Activated CD4-positive, alpha-beta T cell treated with anti-CD3 and anti-CD28 coated beads for 36 hours (primary cell): ENCODE results near the gene ELFN1. TPM values are rescaled to one million over a fixed set of nuclear protein-coding genes. Genes with fewer than 3 reads are reported as not detected.

Experiments used
- ATAC-seq: fragments of 200-7000 bp; cut with Tn5 transposase; one replicate; pipeline ENCODE4 v1.10.0; 2021; ENCODE audit warnings: mild to moderate bottlenecking, moderate library complexity
- CTCF ChIA-PET: fragments of 350-600 bp; sonication (Branson Sonifier 250); formaldehyde crosslinking; loops from one replicate; lab custom pipeline; 2021; ENCODE audit warnings: antibody characterized with exemption; lab: Charles Lee
- POLR2A ChIA-PET: fragments of 350-600 bp; sonication (Branson Sonifier 250); formaldehyde crosslinking; loops from one replicate; lab custom pipeline; 2021; ENCODE audit warnings: antibody characterized with exemption, inconsistent platforms; lab: Charles Lee
- DNase-seq: peaks from one replicate; pipeline ENCODE4 v3.0.0-alpha.2; 2020
- H3K27ac Mint-ChIP-seq: one replicate; pipeline ENCODE4 v1.8.0; 2021; ENCODE audit warnings: mixed read lengths
- H3K27me3 Mint-ChIP-seq: one replicate; pipeline ENCODE4 v1.8.0; 2021; ENCODE audit warnings: mixed read lengths
- H3K36me3 Mint-ChIP-seq: one replicate; pipeline ENCODE4 v1.8.0; 2021; ENCODE audit warnings: low read depth, mixed read lengths
- H3K4me1 Mint-ChIP-seq: one replicate; pipeline ENCODE4 v1.8.0; 2021; ENCODE audit warnings: mixed read lengths
- H3K4me3 Mint-ChIP-seq: one replicate; pipeline ENCODE4 v1.8.0; 2021; ENCODE audit warnings: mild to moderate bottlenecking, moderate library complexity, mixed read lengths
- H3K9me3 Mint-ChIP-seq: one replicate; pipeline ENCODE4 v1.8.0; 2021; ENCODE audit warnings: low read depth, mixed read lengths
- intact Hi-C, 2 experiments: fragments of 100-400 bp; cut with DNase I in 1 of 2; cut with micrococcal nuclease in 1 of 2; formaldehyde crosslinking; loops; one replicate each; pipeline versions ENCODE4 v1.14.2 to v1.15.1; 2022 to 2024; cut with DNase I, micrococcal nuclease
- total RNA-seq, 2 experiments: library from RNA; stranded (reverse); gene quantifications; one replicate each; pipeline ENCODE4 v1.2.3, GENCODE V29; 2021

ELFN1 gene
- total RNA-seq, 2 experiments from 2014 or later = 0.05 to 0.09 TPM

GRCh38 chr7:1643270-1644092, 26.6 kb upstream of the ELFN1 start:
- no peaks in the 10 kb centered on the region for H3K36me3 Mint-ChIP-seq
- no peak for ATAC-seq
- H3K27ac Mint-ChIP-seq = no peak overlapping the region
- no peaks in the 10 kb centered on the region for H3K9me3 Mint-ChIP-seq
- peaks cover 2% of the 10 kb centered on the region for H3K27me3 Mint-ChIP-seq
- intact Hi-C loops = no loop called here
- ChIA-PET CTCF (no interaction called here), POLR2A (no interaction called here)
- H3K4me3 Mint-ChIP-seq = no peak overlapping the region
- DNase-seq = no peak
- no peaks in the 10 kb centered on the region for H3K4me1 Mint-ChIP-seq

- DNase-seq (no peak), ATAC-seq (no peak)
- H3K36me3 Mint-ChIP-seq = no peaks in the 10 kb centered on the region
- H3K9me3 Mint-ChIP-seq = no peaks in the 10 kb centered on the region
- ChIA-PET POLR2A (no interaction called here), CTCF (no interaction called here)
- intact Hi-C loops = no loop called here
- H3K4me3 Mint-ChIP-seq = no peak overlapping the region
- H3K27ac Mint-ChIP-seq = no peak overlapping the region
- peaks cover 2% of the 10 kb centered on the region for H3K27me3 Mint-ChIP-seq
- H3K4me1 Mint-ChIP-seq = no peaks in the 10 kb centered on the region
Measured at GRCh38 chr7:1644341-1645070, 25.6 kb upstream of the ELFN1 start.

GRCh38 chr7:1645071-1645409, 25.0 kb upstream of the ELFN1 start:
- Mint-ChIP-seq H3K36me3 (no peaks in the 10 kb centered on the region), H3K27ac (no peak overlapping the region), H3K4me1 (no peaks in the 10 kb centered on the region), H3K4me3 (no peak overlapping the region), H3K9me3 (no peaks in the 10 kb centered on the region), H3K27me3 (peaks cover 2% of the 10 kb centered on the region)
- ATAC-seq = no peak
- DNase-seq = no peak
- POLR2A ChIA-PET = no interaction called here
- intact Hi-C loops = no loop called here
- CTCF ChIA-PET = no interaction called here

- Mint-ChIP-seq H3K4me3 (no peak overlapping the region), H3K36me3 (no peaks in the 10 kb centered on the region), H3K27me3 (peaks cover 2% of the 10 kb centered on the region), H3K9me3 (no peaks in the 10 kb centered on the region), H3K27ac (no peak overlapping the region), H3K4me1 (no peaks in the 10 kb centered on the region)
- intact Hi-C loops = no loop called here
- DNase-seq = no peak
- POLR2A ChIA-PET = no interaction called here
- no peak for ATAC-seq
- CTCF ChIA-PET = no interaction called here
Measured at GRCh38 chr7:1645476-1645875, 24.6 kb upstream of the ELFN1 start.

DNA sequence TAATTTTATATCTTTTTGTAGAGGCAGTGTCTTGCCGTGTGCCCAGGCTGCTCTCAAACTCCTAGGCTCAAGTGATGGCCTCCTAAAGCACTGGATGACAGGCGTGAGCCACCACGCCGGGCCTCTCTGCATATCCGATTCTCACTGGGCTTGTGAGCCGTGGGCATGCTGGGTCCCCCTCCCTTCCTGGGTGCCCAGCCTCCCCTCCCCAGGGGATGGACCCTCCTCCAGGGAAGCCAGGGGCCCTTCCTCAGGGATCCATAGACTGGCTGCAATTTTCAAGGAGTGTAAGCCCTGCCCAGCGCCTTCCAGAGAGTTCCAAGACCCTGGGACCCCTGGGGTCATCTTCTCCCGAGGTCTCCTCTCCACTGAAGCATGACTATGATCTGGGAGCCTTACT, 23.7 kb upstream of the ELFN1 start:
- Mint-ChIP-seq H3K4me3 (no peak overlapping the region), H3K4me1 (no peaks in the 10 kb centered on the region), H3K27ac (no peak overlapping the region), H3K27me3 (peaks cover 2% of the 10 kb centered on the region), H3K9me3 (no peaks in the 10 kb centered on the region), H3K36me3 (no peaks in the 10 kb centered on the region)
- ChIA-PET CTCF (interaction anchor here (0.5 kb wide), 1 partner anchor 22 kb away, joined by 4 read pairs; no protein-coding TSS in a partner anchor), POLR2A (no interaction called here)
- ATAC-seq (no peak), DNase-seq (no peak)
- intact Hi-C loops = no loop called here

GRCh38 chr7:1646957-1647891, 22.9 kb upstream of the ELFN1 start:
- intact Hi-C loops = no loop called here
- POLR2A ChIA-PET = no interaction called here
- no peaks in the 10 kb centered on the region for H3K9me3 Mint-ChIP-seq
- H3K27me3 Mint-ChIP-seq = peaks cover 2% of the 10 kb centered on the region
- no peak overlapping the region for H3K27ac Mint-ChIP-seq
- no peaks in the 10 kb centered on the region for H3K4me1 Mint-ChIP-seq
- no peaks in the 10 kb centered on the region for H3K36me3 Mint-ChIP-seq
- no peak for DNase-seq
- CTCF ChIA-PET = interaction anchor here (0.5 to 0.6 kb wide), 2 partner anchors 21 to 560 kb away, joined by 3 to 4 read pairs; no protein-coding TSS in a partner anchor
- no peak overlapping the region for H3K4me3 Mint-ChIP-seq
- no peak for ATAC-seq

DNA sequence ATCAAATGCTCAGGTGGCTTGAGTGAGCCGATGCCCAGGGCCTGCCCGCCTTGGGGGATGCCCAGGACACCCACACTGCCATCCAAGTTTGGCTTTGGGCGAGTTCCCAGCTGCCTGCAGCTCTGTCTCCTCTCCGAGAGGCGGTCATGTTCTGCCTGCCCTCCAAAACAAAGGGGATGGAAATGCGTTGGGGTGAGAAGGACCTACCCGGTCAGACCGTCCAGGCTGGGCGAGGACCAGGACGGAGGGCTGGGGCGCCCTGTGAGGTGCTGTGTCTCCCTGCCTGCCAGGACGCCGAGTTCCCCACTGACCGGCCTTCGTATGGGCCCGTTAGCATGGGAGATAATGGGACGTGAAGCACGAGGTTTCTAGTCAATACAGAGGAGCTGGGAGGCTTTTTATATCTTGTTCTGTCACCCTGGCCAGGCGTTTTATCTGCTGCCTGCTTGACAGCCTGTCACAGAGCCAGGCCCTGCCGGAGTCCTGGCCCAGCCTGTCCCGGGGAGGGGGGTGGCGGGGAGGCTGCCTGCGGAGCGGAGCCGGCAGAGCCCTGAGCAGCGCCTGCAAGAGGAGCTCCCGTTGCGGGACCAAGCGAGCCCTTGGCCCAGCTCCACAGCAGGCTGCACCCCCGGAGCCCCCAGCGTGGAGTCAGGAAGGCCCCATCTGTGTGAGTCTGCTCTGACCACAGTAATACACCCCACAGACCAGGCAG, 22.0 kb upstream of the ELFN1 start:
- Mint-ChIP-seq H3K27me3 (peaks cover under 1% of the 10 kb centered on the region), H3K4me1 (no peaks in the 10 kb centered on the region), H3K9me3 (no peaks in the 10 kb centered on the region), H3K27ac (no peak overlapping the region), H3K4me3 (no peak overlapping the region), H3K36me3 (no peaks in the 10 kb centered on the region)
- no peak for ATAC-seq
- intact Hi-C loops = no loop called here
- no peak for DNase-seq
- ChIA-PET CTCF (interaction anchor here (0.6 kb wide), 1 partner anchor 202 kb away, joined by 3 read pairs; no protein-coding TSS in a partner anchor), POLR2A (no interaction called here)

GRCh38 chr7:1649751-1650326, 20.2 kb upstream of the ELFN1 start:
- Mint-ChIP-seq H3K4me3 (no peak overlapping the region), H3K36me3 (no peaks in the 10 kb centered on the region), H3K27me3 (no peaks in the 10 kb centered on the region), H3K27ac (no peak overlapping the region), H3K9me3 (no peaks in the 10 kb centered on the region), H3K4me1 (no peaks in the 10 kb centered on the region)
- intact Hi-C loops = no loop called here
- DNase-seq (no peak), ATAC-seq (no peak)
- POLR2A ChIA-PET = interaction anchor here (0.6 kb wide), 1 partner anchor 157 kb away, joined by 3 read pairs; no protein-coding TSS in a partner anchor
- CTCF ChIA-PET = interaction anchor here (0.8 kb wide), 1 partner anchor 60 kb away, joined by 3 read pairs; no protein-coding TSS in a partner anchor

DNA sequence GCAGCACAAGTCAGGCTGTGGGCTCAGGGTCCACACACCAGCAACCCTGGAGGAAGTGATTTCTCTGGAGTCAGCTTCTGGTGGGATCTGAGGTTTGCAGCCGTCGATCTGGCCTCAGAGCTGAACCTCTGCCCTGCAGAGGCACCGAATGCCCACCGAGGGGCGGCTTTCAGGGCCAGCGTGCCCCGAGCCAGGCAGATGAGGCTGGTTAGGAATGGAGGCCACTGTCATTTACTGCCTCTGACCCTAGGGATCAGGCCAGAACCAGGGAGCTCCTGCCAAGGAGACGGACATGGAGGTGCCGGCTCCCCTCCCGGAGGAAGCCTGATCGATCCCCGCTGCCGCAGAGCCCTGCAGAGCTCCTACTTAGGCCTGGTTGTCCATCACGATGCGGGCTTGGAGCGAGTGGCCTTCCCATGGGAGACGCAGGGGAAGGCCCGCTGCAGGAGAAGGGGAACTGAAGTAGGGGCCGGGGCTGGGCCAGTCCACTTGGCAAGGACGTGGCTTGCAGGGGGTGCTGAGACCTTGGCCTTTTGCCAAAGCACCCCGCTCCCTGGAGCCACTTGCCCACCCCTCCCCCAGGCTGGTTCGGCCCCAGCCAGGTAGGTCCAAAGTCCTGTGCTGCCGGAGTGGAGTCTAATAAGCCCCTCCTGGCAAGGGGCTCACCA, 19.6 kb upstream of the ELFN1 start:
- ATAC-seq (no peak), DNase-seq (no peak)
- intact Hi-C loops = no loop called here
- peaks cover 4% of the 10 kb centered on the region for H3K27me3 Mint-ChIP-seq
- no peaks in the 10 kb centered on the region for H3K36me3 Mint-ChIP-seq
- H3K9me3 Mint-ChIP-seq = no peaks in the 10 kb centered on the region
- H3K4me1 Mint-ChIP-seq = no peaks in the 10 kb centered on the region
- no peak overlapping the region for H3K4me3 Mint-ChIP-seq
- POLR2A ChIA-PET = interaction anchor here (0.6 kb wide), 1 partner anchor 157 kb away, joined by 3 read pairs; no protein-coding TSS in a partner anchor
- no peak overlapping the region for H3K27ac Mint-ChIP-seq
- CTCF ChIA-PET = no interaction called here

DNA sequence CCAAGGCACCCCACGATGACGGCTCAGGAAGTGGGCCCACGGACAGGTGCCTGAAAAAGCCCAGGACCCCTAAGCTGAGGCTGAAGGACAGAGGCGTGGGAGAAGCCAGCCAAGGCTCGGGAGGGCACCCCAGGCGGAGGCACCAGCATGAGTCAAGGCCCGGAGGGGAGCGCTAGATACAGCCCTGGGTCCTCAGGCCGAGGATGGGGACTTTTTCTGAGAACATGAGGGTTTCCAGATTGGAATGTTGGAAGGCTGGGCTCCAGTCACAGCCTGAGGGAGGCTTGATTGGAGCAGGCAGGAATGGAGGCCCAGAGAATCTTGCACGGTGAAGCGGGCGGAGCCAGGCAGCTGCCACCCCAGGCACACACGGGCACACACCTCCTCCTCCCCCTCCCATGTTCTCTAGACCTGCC, 19.0 kb upstream of the ELFN1 start:
- no peaks in the 10 kb centered on the region for H3K4me1 Mint-ChIP-seq
- H3K27ac Mint-ChIP-seq = no peak overlapping the region
- ChIA-PET POLR2A (no interaction called here), CTCF (no interaction called here)
- peaks cover 4% of the 10 kb centered on the region for H3K27me3 Mint-ChIP-seq
- no peaks in the 10 kb centered on the region for H3K9me3 Mint-ChIP-seq
- H3K4me3 Mint-ChIP-seq = no peak overlapping the region
- DNase-seq (no peak), ATAC-seq (no peak)
- intact Hi-C loops = no loop called here
- H3K36me3 Mint-ChIP-seq = no peaks in the 10 kb centered on the region
